Inflammatory macrophage treated with lipopolysaccharide for 4 hours (primary cell): ENCODE data around the gene CEP95.

Experiments
- DNase-seq: peaks from one replicate; pipeline ENCODE4 v3.0.0-alpha.2; 2020

Gene CEP95

GRCh38 chr17:64527914-64528313, 21.1 kb downstream of the CEP95 start:
- no peak for DNase-seq

GRCh38 chr17:64529221-64529620, 22.4 kb downstream of the CEP95 start:
- DNase-seq: no peak

GRCh38 chr17:64531955-64532371, 25.2 kb downstream of the CEP95 start:
- no peak for DNase-seq

- no peak for DNase-seq
These were observed 25.6 kb downstream of the CEP95 start for GRCh38 chr17:64532409-64532808.

- DNase-seq: no peak
These were observed 27.0 kb downstream of the CEP95 start for GRCh38 chr17:64533784-64534183.

GRCh38 chr17:64534187-64534586, 27.4 kb downstream of the CEP95 start:
- no peak for DNase-seq

GRCh38 chr17:64535357-64535756, 28.6 kb downstream of the CEP95 start:
- DNase-seq: no peak

- no peak for DNase-seq
These were observed 30.1 kb downstream of the CEP95 start for GRCh38 chr17:64536913-64537312.

GRCh38 chr17:64537488-64537887, 30.7 kb downstream of the CEP95 start:
- no peak for DNase-seq

- no peak for DNase-seq
These were observed 31.8 kb downstream of the CEP95 start for GRCh38 chr17:64538508-64539130.

GRCh38 chr17:64540118-64540776, 33.5 kb downstream of the CEP95 start:
- DNase-seq: no peak

- DNase-seq: no peak
These were observed 38.0 kb downstream of the CEP95 start for GRCh38 chr17:64544742-64545141.

- no peak for DNase-seq
These were observed 39.9 kb downstream of the CEP95 start for GRCh38 chr17:64546716-64547115.

- DNase-seq: no peak
These were observed 40.5 kb downstream of the CEP95 start for GRCh38 chr17:64547319-64547718.

- no peak for DNase-seq
These were observed 44.7 kb downstream of the CEP95 start for GRCh38 chr17:64551461-64551860.

GRCh38 chr17:64554028-64554637, 47.4 kb downstream of the CEP95 start:
- no peak for DNase-seq

GRCh38 chr17:64555281-64555680, 48.5 kb downstream of the CEP95 start:
- DNase-seq: no peak

GRCh38 chr17:64564098-64564497, 57.3 kb downstream of the CEP95 start:
- DNase-seq: no peak

- no peak for DNase-seq
These were observed 58.8 kb downstream of the CEP95 start for GRCh38 chr17:64565563-64565962.

- DNase-seq: no peak
These were observed 65.0 kb downstream of the CEP95 start for GRCh38 chr17:64571746-64572145.

- DNase-seq: peak; percentile 77
These were observed 65.9 kb downstream of the CEP95 start for GRCh38 chr17:64572682-64573154.

GRCh38 chr17:64573214-64573613, 66.4 kb downstream of the CEP95 start:
- no peak for DNase-seq

GRCh38 chr17:64574646-64575045, 67.9 kb downstream of the CEP95 start:
- DNase-seq: no peak

GRCh38 chr17:64575431-64575830, 68.7 kb downstream of the CEP95 start:
- DNase-seq: no peak
